Adipocyte (in vitro differentiated cells): ENCODE data around the gene NSUN4.
"Not testable (repeated sequence)": the region's sequence is repeated elsewhere in the genome, so short reads cannot be mapped to it uniquely, and the experiment has no call there.

Experiments used
- DNase-seq: peaks from one replicate; pipeline ENCODE4 v3.0.0-alpha.2; 2015; ENCODE audit warnings: low read depth
- H3K27me3 ChIP-seq: replicated peaks from 2 replicates; pipeline ENCODE4 v1.7.0; 2013; ENCODE audit warnings: mild to moderate bottlenecking, low read length, moderate library complexity; ENCODE audit not compliant: control insufficient read depth, insufficient read depth
- H3K36me3 ChIP-seq: 2 replicates; pipeline ENCODE4 v1.7.0; 2013; ENCODE audit warnings: low read length, mild to moderate bottlenecking, moderate library complexity; ENCODE audit not compliant: control insufficient read depth, insufficient read depth, severe bottlenecking
- H3K4me1 ChIP-seq: 2 replicates; pipeline ENCODE4 v1.7.0; 2013; ENCODE audit warnings: mild to moderate bottlenecking, low read length, moderate library complexity; ENCODE audit not compliant: control insufficient read depth, insufficient read depth
- H3K4me3 ChIP-seq: 2 replicates; pipeline ENCODE4 v1.7.0; 2013; ENCODE audit warnings: mild to moderate bottlenecking, low read length, moderate library complexity
- H3K9ac ChIP-seq: 2 replicates; pipeline ENCODE4 v1.7.0; 2013; ENCODE audit warnings: mild to moderate bottlenecking, low read length, moderate library complexity
- H3K9me3 ChIP-seq: 2 replicates; pipeline ENCODE4 v1.7.0; 2013; ENCODE audit warnings: mild to moderate bottlenecking, low read length, moderate library complexity; ENCODE audit not compliant: control insufficient read depth

Gene NSUN4

GRCh38 chr1:46344481-46344880 is 3.9 kb downstream of the NSUN4 start:
- H3K9ac ChIP-seq, result no peak overlapping the region
- no peak overlapping the region for H3K4me3 ChIP-seq
- peaks cover 39% of the 10 kb centered on the region for H3K36me3 ChIP-seq
- no peaks in the 10 kb centered on the region for H3K27me3 ChIP-seq
- H3K4me1 ChIP-seq, result peaks cover 21% of the 10 kb centered on the region
- H3K9me3 ChIP-seq, result no peaks in the 10 kb centered on the region
- no peak for DNase-seq

GRCh38 chr1:46345281-46345680 is 4.7 kb downstream of the NSUN4 start:
- H3K9me3 ChIP-seq, result no peaks in the 10 kb centered on the region
- H3K4me3 ChIP-seq, result no peak overlapping the region
- DNase-seq, result no peak
- H3K27me3 ChIP-seq, result no peaks in the 10 kb centered on the region
- no peak overlapping the region for H3K9ac ChIP-seq
- peaks cover 18% of the 10 kb centered on the region for H3K4me1 ChIP-seq
- H3K36me3 ChIP-seq, result peaks cover 47% of the 10 kb centered on the region

- Histone ChIP-seq H3K27me3 (no peaks in the 10 kb centered on the region), H3K36me3 (peaks cover 70% of the 10 kb centered on the region)
Observed at GRCh38 chr1:46352363-46352762, 11.8 kb downstream of the NSUN4 start.

GRCh38 chr1:46355920-46356319 is 15.3 kb downstream of the NSUN4 start:
- H3K4me3 ChIP-seq, H3K4me1 ChIP-seq, H3K27me3 ChIP-seq, DNase-seq, H3K9me3 ChIP-seq, H3K9ac ChIP-seq: not testable (repeated sequence)
- peaks cover 64% of the 10 kb centered on the region for H3K36me3 ChIP-seq

More at GRCh38 chr1:46352363-46352762, 11.8 kb downstream of the NSUN4 start:
- DNase-seq, result no peak
- Histone ChIP-seq H3K9ac (no peak overlapping the region), H3K9me3 (no peaks in the 10 kb centered on the region), H3K4me3 (no peak overlapping the region), H3K4me1 (peaks cover 3% of the 10 kb centered on the region)

- Histone ChIP-seq H3K36me3 (peaks cover 63% of the 10 kb centered on the region), H3K4me1 (peaks cover 12% of the 10 kb centered on the region), H3K27me3 (no peaks in the 10 kb centered on the region), H3K9me3 (no peaks in the 10 kb centered on the region), H3K9ac (no peak overlapping the region), H3K4me3 (no peak overlapping the region)
- no peak for DNase-seq
Observed at GRCh38 chr1:46362158-46362557, 21.6 kb downstream of the NSUN4 start.

GRCh38 chr1:46363121-46363520 is 22.5 kb downstream of the NSUN4 start:
- H3K4me1 ChIP-seq, result peaks cover 12% of the 10 kb centered on the region
- no peak overlapping the region for H3K9ac ChIP-seq
- H3K9me3 ChIP-seq, result no peaks in the 10 kb centered on the region
- no peak for DNase-seq
- peaks cover 60% of the 10 kb centered on the region for H3K36me3 ChIP-seq
- no peaks in the 10 kb centered on the region for H3K27me3 ChIP-seq
- no peak overlapping the region for H3K4me3 ChIP-seq

GRCh38 chr1:46364612-46365011 is 24.0 kb downstream of the NSUN4 start:
- no peaks in the 10 kb centered on the region for H3K27me3 ChIP-seq
- H3K4me1 ChIP-seq, result peaks cover 19% of the 10 kb centered on the region
- H3K4me3 ChIP-seq, result no peak overlapping the region
- DNase-seq, result peak; percentile 17
- peaks cover 55% of the 10 kb centered on the region for H3K36me3 ChIP-seq
- no peaks in the 10 kb centered on the region for H3K9me3 ChIP-seq
- no peak overlapping the region for H3K9ac ChIP-seq

GRCh38 chr1:46365796-46366195 is 25.2 kb downstream of the NSUN4 start:
- not testable (repeated sequence) for H3K9ac ChIP-seq, DNase-seq, H3K9me3 ChIP-seq, H3K4me3 ChIP-seq, H3K27me3 ChIP-seq
- Histone ChIP-seq H3K36me3 (peaks cover 50% of the 10 kb centered on the region), H3K4me1 (peaks cover 27% of the 10 kb centered on the region)

GRCh38 chr1:46367072-46367471 is 26.5 kb downstream of the NSUN4 start:
- Histone ChIP-seq H3K9me3 (no peaks in the 10 kb centered on the region), H3K9ac (no peak overlapping the region), H3K27me3 (no peaks in the 10 kb centered on the region), H3K36me3 (peaks cover 37% of the 10 kb centered on the region), H3K4me3 (no peak overlapping the region), H3K4me1 (peaks cover 27% of the 10 kb centered on the region)
- no peak for DNase-seq

- Histone ChIP-seq H3K36me3 (peaks cover 31% of the 10 kb centered on the region), H3K4me1 (peaks cover 27% of the 10 kb centered on the region)
- not testable (repeated sequence) for H3K9ac ChIP-seq, H3K9me3 ChIP-seq, H3K27me3 ChIP-seq, DNase-seq, H3K4me3 ChIP-seq
Observed at GRCh38 chr1:46367701-46368100, 27.1 kb downstream of the NSUN4 start.

GRCh38 chr1:46368791-46369190 is 28.2 kb downstream of the NSUN4 start:
- H3K27me3 ChIP-seq, result no peaks in the 10 kb centered on the region
- DNase-seq, result no peak

GRCh38 chr1:46369542-46370213 is 29.1 kb downstream of the NSUN4 start:
- Histone ChIP-seq H3K4me3 (no peak overlapping the region), H3K4me1 (peaks cover 23% of the 10 kb centered on the region), H3K9ac (peak overlapping the region; percentile 48), H3K9me3 (no peaks in the 10 kb centered on the region), H3K27me3 (no peaks in the 10 kb centered on the region), H3K36me3 (peaks cover 15% of the 10 kb centered on the region)
- peak; percentile 58 for DNase-seq

More at GRCh38 chr1:46368791-46369190, 28.2 kb downstream of the NSUN4 start:
- H3K9ac ChIP-seq, result peak overlapping the region; percentile 48
- peaks cover 27% of the 10 kb centered on the region for H3K4me1 ChIP-seq
- H3K36me3 ChIP-seq, result peaks cover 21% of the 10 kb centered on the region
- no peak overlapping the region for H3K4me3 ChIP-seq
- H3K9me3 ChIP-seq, result no peaks in the 10 kb centered on the region
